HK-2 (cell line): ENCODE measurements around the gene TAF9B.
"Not testable (repeated sequence)": the region's sequence is repeated elsewhere in the genome, so short reads cannot be mapped to it uniquely, and the experiment has no call there.

Source experiments
- DNase-seq: peaks from one replicate; pipeline ENCODE4 v3.0.0-alpha.2; 2018; ENCODE audit not compliant: unreplicated experiment

Gene TAF9B

DNA sequence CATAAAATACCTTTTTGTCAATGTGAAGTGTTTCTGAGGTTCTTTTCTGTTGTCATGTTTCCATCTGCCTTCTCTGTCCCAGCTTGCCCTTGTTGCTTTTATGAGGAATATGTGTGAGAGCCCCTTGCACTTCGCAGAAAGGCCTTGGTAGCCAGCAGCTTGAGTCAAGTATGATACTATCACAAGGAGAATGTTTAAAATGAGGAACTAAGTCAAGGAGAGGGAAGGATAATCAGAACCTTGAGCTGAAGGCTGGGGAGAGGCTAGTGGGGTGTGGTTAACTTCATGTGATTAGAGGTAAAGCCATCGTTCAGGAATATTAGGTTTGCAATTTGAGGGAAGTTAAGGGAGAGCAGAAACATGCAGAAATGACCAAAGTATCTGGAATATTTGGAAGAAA is 22.7 kb downstream of the TAF9B start:
- DNase-seq: no peak

DNA sequence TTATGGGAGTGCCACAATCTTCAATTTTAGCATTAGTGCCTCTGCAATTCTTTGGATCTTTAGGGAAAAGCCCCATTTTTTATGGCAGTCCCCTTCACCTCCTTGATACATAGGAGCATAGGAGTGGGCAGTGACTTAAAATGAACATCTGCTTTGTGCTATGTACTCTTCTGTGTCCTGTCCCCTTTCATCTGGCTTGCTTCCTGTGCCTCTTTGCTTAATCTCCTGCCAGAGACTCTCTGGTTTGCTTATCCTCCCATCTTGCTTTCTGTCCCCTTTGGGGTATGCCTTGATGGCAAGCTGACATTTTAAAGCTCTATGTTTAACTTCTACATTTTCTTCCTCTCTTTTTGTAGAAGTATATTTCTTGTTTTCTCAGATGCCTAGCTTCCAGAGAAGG is 23.1 kb downstream of the TAF9B start:
- DNase-seq: no peak

DNA sequence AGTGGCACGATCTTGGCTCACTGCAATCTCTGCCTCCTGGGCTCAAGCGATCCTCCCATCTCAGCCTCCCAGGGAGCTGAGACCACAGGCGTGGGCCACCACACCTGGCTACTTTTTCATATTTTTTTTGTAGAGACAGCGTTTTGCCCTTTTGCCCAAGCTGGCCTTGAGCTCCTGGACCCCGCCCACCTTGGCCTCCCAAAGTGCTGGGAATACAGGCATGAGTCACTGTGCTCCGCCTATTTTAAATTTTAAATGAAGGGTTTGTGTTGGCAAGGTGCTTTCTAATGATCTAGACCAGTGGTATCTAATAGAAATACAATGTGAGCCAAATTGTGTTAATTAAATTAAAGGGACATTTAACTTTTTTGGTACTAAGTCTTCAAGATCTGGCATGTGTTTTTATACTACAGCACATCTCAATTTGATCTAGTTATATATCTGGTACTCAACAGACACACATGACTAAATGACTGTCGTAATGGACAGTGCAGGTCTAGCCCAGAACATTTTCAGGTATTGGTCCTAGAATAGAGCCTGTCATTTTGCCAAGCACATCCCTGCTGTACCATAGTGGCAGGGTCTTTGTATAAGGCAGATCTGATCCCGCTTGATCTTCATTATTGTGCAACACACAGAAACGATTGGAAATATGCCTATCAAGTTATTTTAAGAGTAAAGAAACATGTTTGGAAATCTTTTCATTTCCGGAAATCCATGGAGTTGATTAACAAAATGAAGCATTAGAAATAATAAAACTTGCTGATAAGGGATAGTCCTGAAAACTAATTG is 28.1 kb downstream of the TAF9B start:
- DNase-seq: no peak

DNA sequence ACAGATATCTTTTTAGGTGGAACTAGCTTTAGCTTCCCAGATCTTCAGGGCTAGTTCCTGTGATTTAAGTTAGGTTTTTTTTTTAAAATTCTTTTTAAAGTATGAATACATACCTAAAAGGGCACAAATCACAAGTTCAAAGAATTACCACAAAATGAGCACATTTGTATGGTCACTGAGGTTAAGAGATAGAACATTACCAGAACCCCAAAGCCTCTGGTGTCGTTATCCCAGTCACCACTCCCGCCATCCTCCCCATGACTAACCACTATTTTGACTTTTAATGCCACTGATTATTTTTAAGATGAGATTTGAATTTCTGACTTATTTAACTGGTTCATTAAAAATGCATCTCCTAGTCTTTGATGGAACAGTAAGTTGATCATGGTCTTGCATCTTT is 30.0 kb downstream of the TAF9B start:
- no peak for DNase-seq

DNA sequence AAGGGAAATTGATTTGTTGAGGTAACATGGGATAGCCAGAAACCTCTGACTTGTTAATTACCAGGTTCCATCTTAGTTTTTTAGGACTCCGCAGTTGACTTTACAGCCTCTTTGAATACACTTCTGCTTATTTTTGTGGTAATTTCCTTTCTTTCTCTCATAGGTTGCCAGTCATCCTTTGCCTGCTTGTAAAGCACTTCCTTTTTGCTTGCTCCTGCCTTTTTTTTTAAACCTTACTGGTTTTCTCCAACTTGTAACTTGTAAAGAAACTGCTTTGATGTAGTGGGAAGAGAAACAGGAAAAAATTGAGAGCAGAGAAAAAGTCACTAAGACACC is 32.8 kb downstream of the TAF9B start:
- no peak for DNase-seq

DNA sequence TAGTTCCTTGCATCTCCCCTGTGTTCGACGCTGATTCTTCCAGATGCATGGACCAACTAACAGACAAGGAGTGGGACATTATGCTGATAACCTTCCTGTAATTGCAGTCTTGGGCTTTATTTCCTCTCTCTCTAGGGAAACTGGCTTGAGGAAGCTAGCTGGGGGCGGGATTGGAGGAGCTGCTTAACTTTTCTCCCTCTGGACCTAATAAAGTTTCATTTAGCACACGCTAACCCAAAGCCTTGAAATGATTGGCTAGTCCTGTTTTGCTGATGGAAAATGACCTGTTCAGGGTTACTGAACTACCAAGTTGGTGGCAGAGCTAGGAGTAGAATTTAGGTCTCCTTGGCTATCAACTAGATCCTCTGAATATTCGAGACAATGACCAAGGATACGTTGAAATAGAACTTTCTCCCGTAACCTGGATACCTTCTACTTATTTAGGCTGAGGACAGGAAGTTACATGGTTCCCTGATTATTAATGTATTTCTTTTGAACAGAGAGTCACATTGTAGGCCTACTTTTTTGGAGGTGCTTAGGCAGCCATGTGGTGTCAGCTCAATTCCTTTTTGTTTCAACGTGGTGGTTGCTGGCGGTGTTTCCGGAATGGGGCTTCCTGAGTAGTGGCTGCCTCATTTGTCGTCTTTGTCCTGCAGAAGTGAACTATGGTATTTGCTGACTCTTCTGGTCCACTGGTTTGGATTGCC is 33.4 kb downstream of the TAF9B start:
- no peak for DNase-seq

DNA sequence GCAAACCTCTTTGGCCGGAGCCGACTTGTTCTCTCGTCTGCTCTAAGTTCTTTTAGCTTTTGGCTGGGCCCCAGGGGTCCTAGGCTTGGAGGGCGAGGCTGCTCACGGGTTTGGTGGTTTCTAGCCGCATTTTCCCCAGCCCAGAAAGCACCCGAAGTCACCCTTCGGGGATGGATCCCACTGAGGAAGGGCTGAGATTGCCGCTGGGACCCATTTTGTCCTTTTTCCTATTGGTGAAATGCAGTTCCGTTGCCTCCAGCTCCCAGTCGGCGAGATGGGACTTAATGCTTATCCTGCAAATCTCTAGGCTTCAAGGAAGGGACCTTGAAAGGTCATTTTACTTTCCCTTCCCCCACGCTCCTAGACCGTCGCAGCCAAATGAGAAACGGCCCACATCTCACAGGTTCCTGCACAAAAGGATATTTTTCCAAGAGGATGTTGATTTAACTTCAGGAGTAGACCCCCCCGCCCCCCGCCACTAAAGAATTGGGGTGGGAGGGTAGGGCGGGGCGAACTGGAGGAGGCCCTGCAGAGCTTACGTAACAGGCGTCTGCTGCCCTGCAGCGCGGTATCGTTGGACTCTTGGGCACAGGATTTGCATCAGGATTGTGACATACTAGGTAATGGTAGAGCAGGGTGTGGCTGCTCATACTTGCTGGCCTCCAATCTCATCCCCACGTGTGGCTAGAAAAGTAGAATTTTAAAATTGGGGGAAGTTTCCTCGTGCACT is 34.8 kb downstream of the TAF9B start:
- DNase-seq: peak; percentile 26

DNA sequence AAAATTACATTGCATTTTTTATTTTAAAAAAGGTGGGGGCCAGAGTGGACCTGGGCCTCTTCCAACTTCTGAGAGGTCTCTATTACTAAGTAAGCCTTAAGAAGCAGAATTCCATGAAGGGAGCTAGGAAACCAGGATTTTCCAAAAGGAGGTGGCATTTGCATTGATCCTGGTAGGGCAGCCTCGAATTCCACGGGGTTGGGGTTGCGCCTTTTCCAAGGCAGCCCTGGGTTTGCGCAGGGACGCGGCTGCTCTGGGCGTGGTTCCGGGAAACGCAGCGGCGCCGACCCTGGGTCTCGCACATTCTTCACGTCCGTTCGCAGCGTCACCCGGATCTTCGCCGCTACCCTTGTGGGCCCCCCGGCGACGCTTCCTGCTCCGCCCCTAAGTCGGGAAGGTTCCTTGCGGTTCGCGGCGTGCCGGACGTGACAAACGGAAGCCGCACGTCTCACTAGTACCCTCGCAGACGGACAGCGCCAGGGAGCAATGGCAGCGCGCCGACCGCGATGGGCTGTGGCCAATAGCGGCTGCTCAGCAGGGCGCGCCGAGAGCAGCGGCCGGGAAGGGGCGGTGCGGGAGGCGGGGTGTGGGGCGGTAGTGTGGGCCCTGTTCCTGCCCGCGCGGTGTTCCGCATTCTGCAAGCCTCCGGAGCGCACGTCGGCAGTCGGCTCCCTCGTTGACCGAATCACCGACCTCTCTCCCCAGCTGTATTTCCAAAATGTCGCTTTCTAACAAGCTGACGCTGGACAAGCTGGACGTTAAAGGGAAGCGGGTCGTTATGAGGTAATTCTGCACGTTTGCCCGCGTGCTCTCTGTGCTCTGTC is 35.6 kb downstream of the TAF9B start, which contains the start of gene PGK1:
Gene PGK1, plus strand, starts transcription at position 626 of the 824 bp plus-strand sequence. Its CDS starts 93 bp downstream, at position 719.
- DNase-seq: peak; percentile 97

DNA sequence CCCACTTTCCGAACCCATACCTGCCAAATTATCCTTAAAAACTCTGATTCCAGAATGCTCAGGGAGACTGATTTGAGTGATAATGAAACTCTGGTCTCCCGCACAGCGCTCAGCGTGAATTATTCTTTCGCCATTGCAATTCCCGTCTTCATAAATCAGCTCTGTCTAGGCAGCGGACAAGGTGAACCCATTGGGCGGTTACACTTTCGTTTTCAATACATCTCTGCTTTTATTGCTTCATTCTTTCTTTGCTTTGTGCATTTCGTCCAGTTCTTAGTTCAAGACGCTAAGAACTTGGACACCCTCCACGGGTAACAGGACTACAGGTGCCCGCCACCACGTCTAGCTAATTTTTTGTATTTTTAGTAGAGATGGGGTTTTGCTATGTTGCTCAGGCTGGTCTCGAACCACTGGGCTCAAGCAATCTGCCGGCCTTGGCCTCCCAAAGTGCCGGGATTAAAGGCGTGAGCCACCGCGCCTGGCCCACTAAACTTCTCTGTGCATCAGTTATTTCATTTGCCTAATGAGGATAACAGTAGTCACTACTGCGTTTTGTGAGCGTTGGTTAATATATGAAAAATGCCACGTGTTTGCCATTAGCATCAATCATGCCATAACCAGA is 36.3 kb downstream of the TAF9B start:
- no peak for DNase-seq

DNA sequence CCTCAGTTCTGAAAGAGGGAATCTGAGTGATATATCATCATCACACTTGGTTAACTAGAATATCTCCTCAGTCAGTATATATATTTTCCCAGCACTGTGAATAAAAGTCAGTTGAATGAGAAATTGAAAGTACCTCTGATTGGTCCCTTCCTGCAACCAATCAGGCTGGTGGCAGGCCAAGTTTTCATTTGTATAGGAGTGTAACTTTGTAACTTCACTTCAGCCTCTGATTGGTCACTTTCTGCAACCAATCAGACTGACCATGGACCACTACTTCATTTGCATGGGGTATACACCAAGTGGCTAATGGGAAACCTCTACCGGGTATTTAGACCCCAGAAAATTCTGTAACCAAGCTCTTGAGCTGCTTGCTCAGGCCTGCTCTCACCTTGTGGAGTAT is 37.4 kb downstream of the TAF9B start:
- no peak for DNase-seq

DNA sequence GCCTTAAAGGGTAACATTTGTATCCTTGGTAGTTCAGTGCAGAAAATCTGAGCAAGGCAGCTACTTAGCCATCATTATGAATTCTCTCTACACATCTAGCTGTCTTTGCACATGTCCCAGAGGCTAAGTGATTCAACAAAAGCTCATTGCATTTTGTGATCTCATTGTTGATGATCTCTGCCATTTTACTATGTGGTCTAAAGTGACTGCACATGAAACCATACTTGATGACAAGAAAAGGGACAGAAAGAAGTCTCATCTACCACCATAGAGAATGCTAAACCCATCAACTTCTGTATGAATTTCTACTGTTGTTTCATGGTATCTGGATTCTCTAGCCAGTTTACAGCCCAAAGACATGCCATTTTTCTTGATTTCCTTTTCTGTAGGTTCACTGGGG is 41.3 kb downstream of the TAF9B start:
- no peak for DNase-seq

DNA sequence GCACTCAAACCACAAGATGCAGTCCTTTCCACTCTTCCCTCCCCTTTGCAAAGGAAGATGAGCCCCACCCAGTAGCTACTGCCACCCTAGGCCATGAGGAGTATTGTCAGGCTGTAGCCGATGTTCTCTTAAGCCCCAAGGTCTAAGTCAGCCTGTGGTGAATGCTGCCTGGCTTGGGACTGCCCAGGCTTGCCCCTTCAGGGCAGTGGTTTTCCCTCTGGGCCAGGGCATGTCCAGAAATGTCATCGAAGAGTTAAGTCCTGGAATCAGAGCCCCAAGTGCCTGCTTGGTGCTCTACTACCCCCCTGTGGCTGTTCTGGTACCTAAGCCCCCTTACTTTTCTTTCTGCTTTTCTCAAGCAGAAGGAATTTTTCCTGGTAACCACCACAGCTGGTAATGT is 47.2 kb downstream of the TAF9B start:
- peak; percentile 50 for DNase-seq

DNA sequence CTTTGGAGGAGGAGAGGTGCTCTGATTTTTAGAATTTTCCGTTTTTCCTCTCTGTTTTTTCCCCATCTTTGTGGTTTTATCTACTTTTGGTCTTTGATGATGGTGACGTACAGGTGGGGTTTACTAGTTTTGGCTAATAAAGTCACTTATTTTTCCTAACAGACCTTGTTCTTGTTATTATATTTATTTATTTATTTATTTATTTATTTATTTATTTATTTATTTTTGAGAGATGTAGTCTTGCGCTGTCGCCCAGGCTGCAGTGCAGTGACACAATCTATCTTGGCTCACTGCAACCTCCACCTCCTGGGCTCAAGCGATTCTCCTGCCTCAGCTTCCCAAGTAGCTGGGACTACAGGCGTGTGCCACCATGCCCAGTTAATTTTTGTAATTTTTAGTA is 58.0 kb downstream of the TAF9B start:
- not testable (repeated sequence) for DNase-seq
